BLaER1 (cell line): ENCODE results near the gene ASPM.

Experiments used
- H3K27ac ChIP-seq: shearing (Covaris generic); formaldehyde crosslinking; 2 replicates; pipeline ENCODE4 v1.8.1; 2022
- H3K27me3 ChIP-seq: shearing (Covaris generic); formaldehyde crosslinking; 2 replicates; pipeline ENCODE4 v1.8.1; 2022
- H3K36me3 ChIP-seq: shearing (Covaris generic); formaldehyde crosslinking; 2 replicates; pipeline ENCODE4 v1.8.1; 2022
- H3K4me1 ChIP-seq: shearing (Covaris generic); formaldehyde crosslinking; 2 replicates; pipeline ENCODE4 v1.8.1; 2022
- H3K4me2 ChIP-seq: shearing (Covaris generic); formaldehyde crosslinking; 2 replicates; pipeline ENCODE4 v1.8.1; 2022
- H3K4me3 ChIP-seq: shearing (Covaris generic); formaldehyde crosslinking; 2 replicates; pipeline ENCODE4 v1.8.1; 2022
- H3K9ac ChIP-seq: shearing (Covaris generic); formaldehyde crosslinking; 2 replicates; pipeline ENCODE4 v1.8.1; 2022
- H3K9me3 ChIP-seq: shearing (Covaris generic); formaldehyde crosslinking; 2 replicates; pipeline ENCODE4 v1.8.1; 2022
- H4K20me1 ChIP-seq: shearing (Covaris generic); formaldehyde crosslinking; 2 replicates; pipeline ENCODE4 v1.8.1; 2022
- Cebpa-rat ChIP-seq: shearing (Covaris generic); IDR thresholded peaks from 2 replicates; pipeline ENCODE4 v1.8.1; 2022

ASPM gene

GRCh38 chr1:197145446-197146024 lies 934 bp downstream of the ASPM start:
- peak overlapping the region; percentile 88 for H3K9ac ChIP-seq
- peak overlapping the region; percentile 86 for H3K27ac ChIP-seq
- peaks cover 26% of the 10 kb centered on the region; the same call in 1 of the 2 replicates for H3K36me3 ChIP-seq
- no peaks in the 10 kb centered on the region for H4K20me1 ChIP-seq
- H3K9me3 ChIP-seq = no peaks in the 10 kb centered on the region; the same call in 1 of the 2 replicates
- H3K4me2 ChIP-seq = peak overlapping the region; percentile 73
- H3K27me3 ChIP-seq = no peaks in the 10 kb centered on the region
- H3K4me3 ChIP-seq = peak overlapping the region; percentile 90
- no peak for TF ChIP-seq Cebpa-rat
- peaks cover 33% of the 10 kb centered on the region for H3K4me1 ChIP-seq

GRCh38 chr1:197144570-197145325 lies 1.7 kb downstream of the ASPM start:
- H3K4me3 ChIP-seq = peak overlapping the region; percentile 90
- H3K36me3 ChIP-seq = peaks cover 33% of the 10 kb centered on the region; the same call in 1 of the 2 replicates
- no peaks in the 10 kb centered on the region; the same call in 1 of the 2 replicates for H3K9me3 ChIP-seq
- no peaks in the 10 kb centered on the region for H3K27me3 ChIP-seq
- no peaks in the 10 kb centered on the region for H4K20me1 ChIP-seq
- peak overlapping the region; percentile 88 for H3K9ac ChIP-seq
- H3K27ac ChIP-seq = peak overlapping the region; percentile 86; the same call in 1 of the 2 replicates
- H3K4me1 ChIP-seq = peaks cover 33% of the 10 kb centered on the region
- peak overlapping the region; percentile 73 for H3K4me2 ChIP-seq
- TF ChIP-seq Cebpa-rat = no peak

DNA sequence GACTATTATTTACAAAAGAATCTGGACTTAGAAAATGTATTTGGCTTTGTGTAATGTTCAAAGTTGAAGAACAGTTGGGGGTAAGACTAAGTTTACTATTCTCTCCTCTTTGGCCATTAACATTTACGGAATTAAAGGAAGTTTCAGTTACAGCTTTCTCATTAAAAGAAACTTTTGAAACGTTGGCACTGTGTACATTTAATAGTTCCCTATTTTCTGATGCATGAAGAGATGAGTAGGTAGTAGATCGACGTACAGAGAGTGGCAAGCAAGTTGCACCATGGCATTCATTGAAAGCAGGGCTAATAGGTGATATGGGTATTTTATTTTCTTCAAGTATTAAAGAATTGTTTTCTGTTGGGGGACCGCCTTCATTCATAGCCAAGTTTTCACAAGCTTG lies 3.2 kb downstream of the ASPM start:
- Histone ChIP-seq H3K4me3 (no peak overlapping the region), H3K4me1 (peaks cover 33% of the 10 kb centered on the region), H3K27ac (no peak overlapping the region), H3K9ac (no peak overlapping the region), H4K20me1 (0 out of 2 replicates have a peak, but pooled peaks cover 3% of the 10 kb centered on the region), H3K4me2 (peak overlapping the region; percentile 3; the same call in 1 of the 2 replicates), H3K36me3 (peaks cover 48% of the 10 kb centered on the region), H3K9me3 (no peaks in the 10 kb centered on the region; the same call in 1 of the 2 replicates), H3K27me3 (no peaks in the 10 kb centered on the region)
- no peak for TF ChIP-seq Cebpa-rat

- Histone ChIP-seq H3K4me1 (peaks cover 33% of the 10 kb centered on the region), H3K9ac (no peak overlapping the region), H3K27ac (no peak overlapping the region), H3K9me3 (no peaks in the 10 kb centered on the region), H3K4me2 (peak overlapping the region; percentile 11; the same call in 1 of the 2 replicates), H4K20me1 (0 out of 2 replicates have a peak, but pooled peaks cover 5% of the 10 kb centered on the region), H3K36me3 (peaks cover 58% of the 10 kb centered on the region), H3K27me3 (no peaks in the 10 kb centered on the region), H3K4me3 (no peak overlapping the region)
- no peak for TF ChIP-seq Cebpa-rat
These were observed 4.9 kb downstream of the ASPM start for GRCh38 chr1:197141575-197141974.

DNA sequence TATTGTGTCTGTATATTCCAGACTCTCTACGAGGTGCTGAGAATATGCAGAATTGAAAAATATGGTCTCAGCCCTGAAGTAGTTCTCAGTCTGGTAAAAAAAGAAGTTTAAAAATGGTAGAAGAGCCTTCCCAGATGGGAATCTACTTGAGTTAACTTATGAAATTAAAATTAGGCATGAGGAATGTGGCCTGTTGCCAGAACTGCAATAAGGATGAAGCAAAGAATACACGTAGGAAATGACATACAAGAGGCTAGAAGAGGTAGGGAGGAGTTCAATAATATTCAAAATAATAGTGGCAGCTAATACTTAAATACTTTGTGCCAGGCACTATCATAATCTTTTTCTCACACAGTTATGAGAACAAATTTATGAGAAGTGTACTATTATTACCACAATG lies 6.3 kb downstream of the ASPM start:
- 0 out of 2 replicates have a peak, but pooled peaks cover 5% of the 10 kb centered on the region for H4K20me1 ChIP-seq
- no peak overlapping the region for H3K4me2 ChIP-seq
- no peak overlapping the region for H3K27ac ChIP-seq
- no peak overlapping the region for H3K9ac ChIP-seq
- no peak for TF ChIP-seq Cebpa-rat
- H3K36me3 ChIP-seq = peaks cover 62% of the 10 kb centered on the region
- H3K4me1 ChIP-seq = peaks cover 30% of the 10 kb centered on the region
- H3K4me3 ChIP-seq = no peak overlapping the region
- H3K27me3 ChIP-seq = no peaks in the 10 kb centered on the region
- H3K9me3 ChIP-seq = no peaks in the 10 kb centered on the region

DNA sequence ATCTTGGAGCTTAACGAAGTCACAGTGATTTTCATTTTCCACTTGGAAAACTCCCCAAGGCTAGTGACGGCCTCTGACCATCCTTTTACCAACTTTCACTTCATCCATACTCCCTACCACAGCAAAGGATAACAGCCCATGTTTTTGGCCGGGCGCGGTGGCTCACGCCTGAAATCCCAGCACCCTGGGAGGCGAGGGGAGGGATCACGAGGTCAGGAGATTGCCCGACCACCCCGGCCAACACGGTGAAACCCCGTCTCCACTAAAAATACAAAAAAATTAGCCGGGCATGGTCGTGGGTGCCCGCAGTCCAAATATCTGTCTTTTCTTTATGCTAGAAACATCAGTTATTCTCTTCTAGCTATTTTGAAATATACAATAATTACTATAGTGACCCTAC lies 7.3 kb downstream of the ASPM start:
- H3K9me3 ChIP-seq = no peaks in the 10 kb centered on the region
- H3K9ac ChIP-seq = no peak overlapping the region
- TF ChIP-seq Cebpa-rat = no peak
- no peak overlapping the region for H3K27ac ChIP-seq
- H3K27me3 ChIP-seq = no peaks in the 10 kb centered on the region
- no peak overlapping the region for H3K4me2 ChIP-seq
- peaks cover 21% of the 10 kb centered on the region for H3K4me1 ChIP-seq
- no peak overlapping the region for H3K4me3 ChIP-seq
- H4K20me1 ChIP-seq = 0 out of 2 replicates have a peak, but pooled peaks cover 5% of the 10 kb centered on the region
- peaks cover 67% of the 10 kb centered on the region for H3K36me3 ChIP-seq

GRCh38 chr1:197137322-197137721 lies 9.1 kb downstream of the ASPM start:
- H4K20me1 ChIP-seq = 0 out of 2 replicates have a peak, but pooled peaks cover 5% of the 10 kb centered on the region
- peaks cover 11% of the 10 kb centered on the region; the same call in 1 of the 2 replicates for H3K4me1 ChIP-seq
- no peak for TF ChIP-seq Cebpa-rat
- H3K4me3 ChIP-seq = no peak overlapping the region
- H3K9me3 ChIP-seq = no peaks in the 10 kb centered on the region
- no peak overlapping the region for H3K9ac ChIP-seq
- H3K4me2 ChIP-seq = no peak overlapping the region
- no peak overlapping the region for H3K27ac ChIP-seq
- H3K27me3 ChIP-seq = no peaks in the 10 kb centered on the region
- H3K36me3 ChIP-seq = peaks cover 72% of the 10 kb centered on the region

- H3K9me3 ChIP-seq = no peaks in the 10 kb centered on the region
- H4K20me1 ChIP-seq = no peaks in the 10 kb centered on the region
- H3K4me1 ChIP-seq = no peaks in the 10 kb centered on the region
- H3K27me3 ChIP-seq = no peaks in the 10 kb centered on the region
- peaks cover 80% of the 10 kb centered on the region for H3K36me3 ChIP-seq
- no peak overlapping the region for H3K4me3 ChIP-seq
- H3K9ac ChIP-seq = no peak overlapping the region
- H3K4me2 ChIP-seq = no peak overlapping the region
- no peak overlapping the region for H3K27ac ChIP-seq
- no peak for TF ChIP-seq Cebpa-rat
These were observed 15.7 kb downstream of the ASPM start for GRCh38 chr1:197130677-197131304.

GRCh38 chr1:197129698-197130097 lies 16.8 kb downstream of the ASPM start:
- no peak for TF ChIP-seq Cebpa-rat
- no peak overlapping the region for H3K27ac ChIP-seq
- H3K36me3 ChIP-seq = peaks cover 88% of the 10 kb centered on the region
- H3K4me1 ChIP-seq = no peaks in the 10 kb centered on the region
- no peak overlapping the region for H3K4me2 ChIP-seq
- no peaks in the 10 kb centered on the region for H4K20me1 ChIP-seq
- H3K27me3 ChIP-seq = no peaks in the 10 kb centered on the region
- no peak overlapping the region for H3K4me3 ChIP-seq
- no peaks in the 10 kb centered on the region for H3K9me3 ChIP-seq
- H3K9ac ChIP-seq = no peak overlapping the region
